ENCODE data around the gene ACAP2. TPM values are rescaled to one million over a fixed set of nuclear protein-coding genes. Genes with fewer than 3 reads are reported as not detected.

The ACAP2 gene
- total RNA-seq, 1 experiment from 2014 or later = 42.0 TPM

- Mint-ChIP-seq H3K4me1 (peaks cover 3% of the 10 kb centered on the region; the same call in 1 of the 2 replicates), H3K27me3 (ENCODE audit: low read depth) (no peaks in the 10 kb centered on the region), H3K27ac (peak overlapping the region; percentile 30; the same call in 1 of the 2 replicates), H3K36me3 (no peaks in the 10 kb centered on the region; the same call in 1 of the 2 replicates), H3K9me3 (no peaks in the 10 kb centered on the region; the same call in 1 of the 2 replicates), H3K4me3 (no peak overlapping the region)
- no peak for ATAC-seq
- ChIA-PET CTCF (no interaction called here), POLR2A (interaction anchor here (0.6 kb wide), 1 partner anchor 162 kb away, joined by 11 read pairs; no protein-coding TSS in a partner anchor)
- TF ChIP-seq, protein P1, sequence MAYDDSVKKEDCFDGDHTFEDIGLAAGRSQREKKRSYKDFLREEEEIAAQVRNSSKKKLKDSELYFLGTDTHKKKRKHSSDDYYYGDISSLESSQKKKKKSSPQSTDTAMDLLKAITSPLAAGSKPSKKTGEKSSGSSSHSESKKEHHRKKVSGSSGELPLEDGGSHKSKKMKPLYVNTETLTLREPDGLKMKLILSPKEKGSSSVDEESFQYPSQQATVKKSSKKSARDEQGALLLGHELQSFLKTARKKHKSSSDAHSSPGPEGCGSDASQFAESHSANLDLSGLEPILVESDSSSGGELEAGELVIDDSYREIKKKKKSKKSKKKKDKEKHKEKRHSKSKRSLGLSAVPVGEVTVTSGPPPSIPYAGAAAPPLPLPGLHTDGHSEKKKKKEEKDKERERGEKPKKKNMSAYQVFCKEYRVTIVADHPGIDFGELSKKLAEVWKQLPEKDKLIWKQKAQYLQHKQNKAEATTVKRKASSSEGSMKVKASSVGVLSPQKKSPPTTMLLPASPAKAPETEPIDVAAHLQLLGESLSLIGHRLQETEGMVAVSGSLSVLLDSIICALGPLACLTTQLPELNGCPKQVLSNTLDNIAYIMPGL (CRISPR knock-in tag; IDR thresholded peaks at IDR 0.05) = no peak
- TF ChIP-seq MYBL2 (CRISPR knock-in tag; IDR thresholded peaks at IDR 0.05) = no peak
- no peak for TF ChIP-seq NR2C2 (CRISPR knock-in tag; IDR thresholded peaks at IDR 0.05)
- no peak for TF ChIP-seq AFF4 (CRISPR knock-in tag; IDR thresholded peaks at IDR 0.05; ENCODE audit: borderline replicate concordance)
- no peak for TF ChIP-seq FOXP1 (CRISPR knock-in tag; IDR thresholded peaks at IDR 0.05; ENCODE audit: borderline replicate concordance)
- TF ChIP-seq RELA (CRISPR knock-in tag; IDR thresholded peaks at IDR 0.05; ENCODE audit: borderline replicate concordance) = no peak
- no peak for TF ChIP-seq AR (CRISPR knock-in tag; IDR thresholded peaks at IDR 0.05)
- TF ChIP-seq, protein P2, sequence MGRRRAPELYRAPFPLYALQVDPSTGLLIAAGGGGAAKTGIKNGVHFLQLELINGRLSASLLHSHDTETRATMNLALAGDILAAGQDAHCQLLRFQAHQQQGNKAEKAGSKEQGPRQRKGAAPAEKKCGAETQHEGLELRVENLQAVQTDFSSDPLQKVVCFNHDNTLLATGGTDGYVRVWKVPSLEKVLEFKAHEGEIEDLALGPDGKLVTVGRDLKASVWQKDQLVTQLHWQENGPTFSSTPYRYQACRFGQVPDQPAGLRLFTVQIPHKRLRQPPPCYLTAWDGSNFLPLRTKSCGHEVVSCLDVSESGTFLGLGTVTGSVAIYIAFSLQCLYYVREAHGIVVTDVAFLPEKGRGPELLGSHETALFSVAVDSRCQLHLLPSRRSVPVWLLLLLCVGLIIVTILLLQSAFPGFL (CRISPR knock-in tag; IDR thresholded peaks at IDR 0.05; ENCODE audit: borderline replicate concordance) = no peak
- TF ChIP-seq GRHL2 (CRISPR knock-in tag; IDR thresholded peaks at IDR 0.05; ENCODE audit: insufficient replicate concordance, severe bottlenecking) = no peak
- TF ChIP-seq TP53 (CRISPR knock-in tag; IDR thresholded peaks at IDR 0.05) = no peak
- no peak for TF ChIP-seq CREM (CRISPR knock-in tag; IDR thresholded peaks at IDR 0.05)
- no peak for TF ChIP-seq NFE2L1 (CRISPR knock-in tag; IDR thresholded peaks at IDR 0.05)
- TF ChIP-seq, protein P3, sequence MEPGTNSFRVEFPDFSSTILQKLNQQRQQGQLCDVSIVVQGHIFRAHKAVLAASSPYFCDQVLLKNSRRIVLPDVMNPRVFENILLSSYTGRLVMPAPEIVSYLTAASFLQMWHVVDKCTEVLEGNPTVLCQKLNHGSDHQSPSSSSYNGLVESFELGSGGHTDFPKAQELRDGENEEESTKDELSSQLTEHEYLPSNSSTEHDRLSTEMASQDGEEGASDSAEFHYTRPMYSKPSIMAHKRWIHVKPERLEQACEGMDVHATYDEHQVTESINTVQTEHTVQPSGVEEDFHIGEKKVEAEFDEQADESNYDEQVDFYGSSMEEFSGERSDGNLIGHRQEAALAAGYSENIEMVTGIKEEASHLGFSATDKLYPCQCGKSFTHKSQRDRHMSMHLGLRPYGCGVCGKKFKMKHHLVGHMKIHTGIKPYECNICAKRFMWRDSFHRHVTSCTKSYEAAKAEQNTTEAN (CRISPR knock-in tag; IDR thresholded peaks at IDR 0.05) = no peak
- TF ChIP-seq, protein P4, sequence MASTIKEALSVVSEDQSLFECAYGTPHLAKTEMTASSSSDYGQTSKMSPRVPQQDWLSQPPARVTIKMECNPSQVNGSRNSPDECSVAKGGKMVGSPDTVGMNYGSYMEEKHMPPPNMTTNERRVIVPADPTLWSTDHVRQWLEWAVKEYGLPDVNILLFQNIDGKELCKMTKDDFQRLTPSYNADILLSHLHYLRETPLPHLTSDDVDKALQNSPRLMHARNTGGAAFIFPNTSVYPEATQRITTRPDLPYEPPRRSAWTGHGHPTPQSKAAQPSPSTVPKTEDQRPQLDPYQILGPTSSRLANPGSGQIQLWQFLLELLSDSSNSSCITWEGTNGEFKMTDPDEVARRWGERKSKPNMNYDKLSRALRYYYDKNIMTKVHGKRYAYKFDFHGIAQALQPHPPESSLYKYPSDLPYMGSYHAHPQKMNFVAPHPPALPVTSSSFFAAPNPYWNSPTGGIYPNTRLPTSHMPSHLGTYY (CRISPR knock-in tag; IDR thresholded peaks at IDR 0.05) = no peak
- no peak for TF ChIP-seq IRF2 (CRISPR knock-in tag; IDR thresholded peaks at IDR 0.05; ENCODE audit: borderline replicate concordance, low read depth)
- no peak for TF ChIP-seq PRRX2 (CRISPR knock-in tag; IDR thresholded peaks at IDR 0.05)
- no peak for TF ChIP-seq TEAD4 (CRISPR knock-in tag; IDR thresholded peaks at IDR 0.05)
- TF ChIP-seq, protein P5, sequence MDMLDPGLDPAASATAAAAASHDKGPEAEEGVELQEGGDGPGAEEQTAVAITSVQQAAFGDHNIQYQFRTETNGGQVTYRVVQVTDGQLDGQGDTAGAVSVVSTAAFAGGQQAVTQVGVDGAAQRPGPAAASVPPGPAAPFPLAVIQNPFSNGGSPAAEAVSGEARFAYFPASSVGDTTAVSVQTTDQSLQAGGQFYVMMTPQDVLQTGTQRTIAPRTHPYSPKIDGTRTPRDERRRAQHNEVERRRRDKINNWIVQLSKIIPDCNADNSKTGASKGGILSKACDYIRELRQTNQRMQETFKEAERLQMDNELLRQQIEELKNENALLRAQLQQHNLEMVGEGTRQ (CRISPR knock-in tag; IDR thresholded peaks at IDR 0.05) = no peak
- TF ChIP-seq ZNF416 (CRISPR knock-in tag; IDR thresholded peaks at IDR 0.05) = no peak
- no peak for DNase-seq (ENCODE audit: low spot score)
Observed at GRCh38 chr3:195348426-195349115, 94.2 kb downstream of the ACAP2 start.
